ENCODE results near the gene EHBP1L1.

GRCh38 chr11:65641297-65642013, 65.6 kb downstream of the EHBP1L1 start:
- TF ChIP-seq CTCF (IDR thresholded peaks at IDR 0.05) (no peak), EP300 (IDR thresholded peaks at IDR 0.05) (no peak), POLR2A (IDR thresholded peaks at IDR 0.05) (no peak)

Measured in ovary (tissue), 3 donors.